Coronary artery (tissue), 2 donors: ENCODE measurements around the gene ITGB3.

Source experiments
- DNase-seq: peaks from one replicate; pipeline ENCODE4 v3.0.0-alpha.2; 2017; ENCODE audit warnings: low spot score
- H3K27ac ChIP-seq, 2 donors: fragments of 200-600 bp; sonication (generic); one replicate each; pipeline ENCODE4 v1.5.1; 2016 to 2019
- H3K4me3 ChIP-seq: fragments of 200-600 bp; sonication (generic); 2 replicates; pipeline ENCODE4 v1.5.1; 2016; ENCODE audit warnings: mild to moderate bottlenecking, moderate library complexity
- TF ChIP-seq, protein P1 (sequence below): fragments of 200-600 bp; sonication (generic); IDR thresholded peaks from one replicate; pipeline ENCODE4 v1.5.1; 2019; ENCODE audit warnings: antibody characterized with exemption

ITGB3 gene

GRCh38 chr17:47253541-47254402 lies at the start of gene ITGB3:
Gene ITGB3, plus strand, starts transcription at chr17:47253827. Its CDS starts 35 bp downstream, at chr17:47253862.
- peak within 1 kb of the TSS; percentile 85 to 97 for H3K27ac ChIP-seq
- TF ChIP-seq, protein P1, sequence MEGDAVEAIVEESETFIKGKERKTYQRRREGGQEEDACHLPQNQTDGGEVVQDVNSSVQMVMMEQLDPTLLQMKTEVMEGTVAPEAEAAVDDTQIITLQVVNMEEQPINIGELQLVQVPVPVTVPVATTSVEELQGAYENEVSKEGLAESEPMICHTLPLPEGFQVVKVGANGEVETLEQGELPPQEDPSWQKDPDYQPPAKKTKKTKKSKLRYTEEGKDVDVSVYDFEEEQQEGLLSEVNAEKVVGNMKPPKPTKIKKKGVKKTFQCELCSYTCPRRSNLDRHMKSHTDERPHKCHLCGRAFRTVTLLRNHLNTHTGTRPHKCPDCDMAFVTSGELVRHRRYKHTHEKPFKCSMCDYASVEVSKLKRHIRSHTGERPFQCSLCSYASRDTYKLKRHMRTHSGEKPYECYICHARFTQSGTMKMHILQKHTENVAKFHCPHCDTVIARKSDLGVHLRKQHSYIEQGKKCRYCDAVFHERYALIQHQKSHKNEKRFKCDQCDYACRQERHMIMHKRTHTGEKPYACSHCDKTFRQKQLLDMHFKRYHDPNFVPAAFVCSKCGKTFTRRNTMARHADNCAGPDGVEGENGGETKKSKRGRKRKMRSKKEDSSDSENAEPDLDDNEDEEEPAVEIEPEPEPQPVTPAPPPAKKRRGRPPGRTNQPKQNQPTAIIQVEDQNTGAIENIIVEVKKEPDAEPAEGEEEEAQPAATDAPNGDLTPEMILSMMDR, result no peak
- H3K4me3 ChIP-seq, result peak within 1 kb of the TSS; percentile 97
- no peak for DNase-seq

GRCh38 chr17:47203984-47204721 lies 49.5 kb upstream of the ITGB3 start:
- H3K27ac ChIP-seq, result peak overlapping the region; percentile 78 to 82
- H3K4me3 ChIP-seq, result no peak overlapping the region
- TF ChIP-seq, protein P1, result no peak

GRCh38 chr17:47204722-47205418 lies 48.8 kb upstream of the ITGB3 start:
- DNase-seq, result no peak
- Histone ChIP-seq H3K27ac (peak overlapping the region; percentile 78 to 82), H3K4me3 (peak overlapping the region; percentile 28)
- TF ChIP-seq, protein P1, result no peak

More at GRCh38 chr17:47203984-47204721, 49.5 kb upstream of the ITGB3 start:
- DNase-seq, result no peak

GRCh38 chr17:47205419-47205963 lies 48.1 kb upstream of the ITGB3 start:
- Histone ChIP-seq H3K4me3 (peak overlapping the region; percentile 28), H3K27ac (peak overlapping the region; percentile 78 to 82)
- DNase-seq, result no peak
- TF ChIP-seq, protein P1, result no peak

DNA sequence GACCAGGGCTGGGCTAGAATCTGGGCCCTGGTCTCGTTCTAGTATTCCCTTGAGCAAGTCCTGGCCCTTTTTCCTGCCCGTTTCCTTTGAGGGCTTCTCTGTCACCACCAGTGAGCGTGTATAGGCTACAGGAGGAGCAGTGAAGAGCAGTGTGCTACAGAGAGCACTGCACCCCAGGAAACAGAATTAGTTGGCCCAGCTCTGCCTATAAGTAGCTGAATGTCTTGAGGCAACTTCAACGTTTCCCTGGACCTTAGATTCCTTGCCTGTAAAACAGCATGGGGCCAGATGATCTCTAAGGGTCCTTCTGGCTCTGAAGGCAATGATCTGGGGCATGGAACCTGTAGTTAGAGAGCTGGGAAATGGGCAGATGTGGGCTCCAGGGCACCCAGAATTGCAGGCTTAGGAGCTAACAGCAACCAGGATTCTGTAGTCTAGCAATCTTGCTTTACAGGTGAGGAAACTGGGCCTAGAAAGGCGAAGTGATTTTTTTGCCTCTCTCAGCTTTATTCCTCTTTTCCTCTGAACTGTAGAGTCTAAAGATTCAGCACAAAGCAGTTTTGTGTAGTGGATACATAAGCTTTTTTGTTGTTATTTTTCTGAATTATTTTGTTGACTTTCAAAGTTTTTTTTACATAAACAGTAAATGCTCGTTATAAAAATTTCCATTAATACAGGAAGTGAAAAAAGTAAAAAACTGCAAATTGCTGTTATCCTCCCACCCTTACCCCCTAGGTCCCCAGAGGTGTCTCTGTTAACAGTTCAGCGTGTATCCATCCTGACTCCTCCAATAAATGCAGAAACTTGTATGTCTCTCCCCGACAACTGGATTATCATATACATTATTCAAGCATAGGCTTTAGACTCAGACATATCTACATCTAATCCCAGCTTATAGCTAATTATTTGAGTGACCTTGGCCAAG lies 46.2 kb upstream of the ITGB3 start:
- TF ChIP-seq, protein P1, result no peak
- H3K27ac ChIP-seq, result no peak overlapping the region

More for the DNA sequence above, 46.2 kb upstream of the ITGB3 start:
- no peak for DNase-seq
- no peak overlapping the region for H3K4me3 ChIP-seq
